Right forelimb (tissue), 1 donor: ENCODE measurements around the gene PIWIL4.

Experiments used
- DNase-seq: peaks from one replicate; pipeline ENCODE4 v3.0.0-alpha.2; 2018

The PIWIL4 gene

GRCh38 chr11:94666792-94667721 is 99.9 kb downstream of the PIWIL4 start:
- DNase-seq = no peak

GRCh38 chr11:94668212-94668793 is 101.1 kb downstream of the PIWIL4 start:
- DNase-seq = no peak

GRCh38 chr11:94669023-94669422 is 101.9 kb downstream of the PIWIL4 start:
- no peak for DNase-seq
